ENCODE results near the gene GJB4. TPM values are rescaled to one million over a fixed set of nuclear protein-coding genes. Genes with fewer than 3 reads are reported as not detected.
A peak's percentile ranks its signal among the peaks of the same experiment; 100 is the strongest.

GJB4 gene
- total RNA-seq, 4 donors from 2014 or later, result 0.27 TPM; not detected in 3

- Histone ChIP-seq H3K4me3 (peak overlapping the region in 1 of 2 donors; percentile 49), H3K27ac (peak overlapping the region in 1 of 4 donors; percentile 62), H3K4me1 (peaks cover 0 to 13% (median 0%) of the 10 kb centered on the region in 3 donors), H3K9me3 (peaks cover 0 to 5% (median 0%) of the 10 kb centered on the region in 3 donors), H3K36me3 (peaks cover 0 to 35% of the 10 kb centered on the region in 2 donors), H3K27me3 (peaks cover 44% of the 10 kb centered on the region)
- ATAC-seq, result no peak
- WGBS, 2 donors (ENCODE audit: low coverage in 1 of 2), result no CpG with 5 or more reads among the region's 40 CpGs
- TF ChIP-seq POLR2AphosphoS5 (IDR thresholded peaks at IDR 0.05) (no peak), EP300 (IDR thresholded peaks at IDR 0.05) (no peak), POLR2A (IDR thresholded peaks at IDR 0.05) (no peak), CTCF (IDR thresholded peaks at IDR 0.05) (no peak)
These were observed 34.7 kb downstream of the GJB4 start for GRCh38 chr1:34794001-34794789.

- no CpG with 5 or more reads among the region's 12 CpGs for WGBS, 2 donors (ENCODE audit: low coverage in 1 of 2)
These were observed 35.2 kb downstream of the GJB4 start for GRCh38 chr1:34794790-34795180.

GRCh38 chr1:34795916-34796315 is 36.4 kb downstream of the GJB4 start:
- H3K27ac ChIP-seq, result peak overlapping the region in 1 of 4 donors; percentile 26
- peaks cover 0 to 13% (median 0%) of the 10 kb centered on the region in 3 donors for H3K4me1 ChIP-seq
- H3K36me3 ChIP-seq, result peaks cover 0 to 35% of the 10 kb centered on the region in 2 donors
- TF ChIP-seq POLR2A (IDR thresholded peaks at IDR 0.05) (no peak), POLR2AphosphoS5 (IDR thresholded peaks at IDR 0.05) (no peak), EP300 (IDR thresholded peaks at IDR 0.05) (no peak), CTCF (IDR thresholded peaks at IDR 0.05) (no peak)
- no peaks in the 10 kb centered on the region for H3K9me3 ChIP-seq
- peak overlapping the region in 1 of 2 donors; percentile 49 for H3K4me3 ChIP-seq
- WGBS, 2 donors (ENCODE audit: low coverage in 1 of 2), result 64 to 83% methylated on average over 1 to 5 of the region's 6 CpGs
- ATAC-seq, result no peak
- peaks cover 36% of the 10 kb centered on the region for H3K27me3 ChIP-seq

More at GRCh38 chr1:34794790-34795180, 35.2 kb downstream of the GJB4 start:
- TF ChIP-seq EP300 (IDR thresholded peaks at IDR 0.05) (no peak), POLR2A (IDR thresholded peaks at IDR 0.05) (no peak), CTCF (IDR thresholded peaks at IDR 0.05) (no peak), POLR2AphosphoS5 (IDR thresholded peaks at IDR 0.05) (no peak)
- H3K4me3 ChIP-seq, result peak overlapping the region in 1 of 2 donors; percentile 49
- H3K4me1 ChIP-seq, result peaks cover 0 to 13% (median 0%) of the 10 kb centered on the region in 3 donors
- H3K9me3 ChIP-seq, result peaks cover 0 to 5% (median 0%) of the 10 kb centered on the region in 3 donors
- peaks cover 44% of the 10 kb centered on the region for H3K27me3 ChIP-seq
- ATAC-seq, result no peak
- H3K36me3 ChIP-seq, result peaks cover 0 to 35% of the 10 kb centered on the region in 2 donors
- H3K27ac ChIP-seq, result peak overlapping the region in 1 of 4 donors; percentile 62

- H3K27me3 ChIP-seq, result peaks cover 28% of the 10 kb centered on the region
- TF ChIP-seq POLR2AphosphoS5 (IDR thresholded peaks at IDR 0.05) (no peak), EP300 (IDR thresholded peaks at IDR 0.05) (no peak), CTCF (IDR thresholded peaks at IDR 0.05) (no peak), POLR2A (IDR thresholded peaks at IDR 0.05) (no peak)
- H3K4me1 ChIP-seq, result peaks cover 0 to 13% (median 0%) of the 10 kb centered on the region in 3 donors
- peak overlapping the region in 1 of 4 donors; percentile 26 for H3K27ac ChIP-seq
- H3K4me3 ChIP-seq, result peak overlapping the region in 1 of 2 donors; percentile 49
- peaks cover 0 to 35% of the 10 kb centered on the region in 2 donors for H3K36me3 ChIP-seq
- 60 to 71% methylated on average over 4 to 6 of the region's 6 CpGs for WGBS, 2 donors (ENCODE audit: low coverage in 1 of 2)
- ATAC-seq, result no peak
- no peaks in the 10 kb centered on the region for H3K9me3 ChIP-seq
These were observed 37.5 kb downstream of the GJB4 start for GRCh38 chr1:34796990-34797389.

Data from gastroesophageal sphincter (tissue), 4 donors.